HG02938 (cell line): ENCODE measurements around the gene GSDME.
"Not testable (repeated sequence)": the region's sequence is repeated elsewhere in the genome, so short reads cannot be mapped to it uniquely, and the experiment has no call there.

Source experiments
- ATAC-seq: cut with Tn5 transposase; IDR thresholded peaks from one replicate; pipeline ENCODE4 v1.9.1; 2021; ENCODE audit warnings: mild to moderate bottlenecking, moderate library complexity; ENCODE audit not compliant: unreplicated experiment

GSDME gene

DNA sequence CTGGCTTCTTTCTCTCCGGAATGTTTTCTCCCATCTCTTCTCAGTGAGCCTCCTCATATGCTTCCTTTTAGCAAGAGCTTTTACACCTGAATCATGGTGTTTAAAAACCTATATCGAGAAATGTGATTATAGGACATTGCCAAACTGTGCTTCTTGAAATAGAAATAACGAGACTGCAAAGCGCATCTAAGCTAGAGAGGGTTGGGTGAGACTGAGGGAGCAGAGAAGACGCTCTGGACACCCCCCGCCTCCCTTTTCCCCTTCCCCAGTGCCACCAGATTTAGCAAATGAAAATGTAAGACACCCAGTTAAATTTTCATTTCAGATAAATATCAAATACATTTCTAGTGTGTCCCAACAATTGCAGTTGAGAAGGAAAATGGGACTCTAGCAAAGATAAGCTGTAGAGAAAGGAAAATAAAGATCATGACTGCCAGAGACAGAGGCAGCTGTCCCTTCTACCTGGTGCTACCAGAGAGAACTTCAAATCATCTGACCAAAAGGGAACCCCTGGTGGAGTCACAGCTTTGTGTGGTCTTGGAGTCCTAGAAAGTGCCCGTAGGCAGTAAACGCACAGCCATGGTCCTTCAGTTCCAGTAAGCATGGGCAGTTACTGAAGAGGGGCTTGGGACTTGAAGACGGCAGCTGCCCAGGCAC is 14.6 kb downstream of the GSDME start:
- ATAC-seq, result no peak

DNA sequence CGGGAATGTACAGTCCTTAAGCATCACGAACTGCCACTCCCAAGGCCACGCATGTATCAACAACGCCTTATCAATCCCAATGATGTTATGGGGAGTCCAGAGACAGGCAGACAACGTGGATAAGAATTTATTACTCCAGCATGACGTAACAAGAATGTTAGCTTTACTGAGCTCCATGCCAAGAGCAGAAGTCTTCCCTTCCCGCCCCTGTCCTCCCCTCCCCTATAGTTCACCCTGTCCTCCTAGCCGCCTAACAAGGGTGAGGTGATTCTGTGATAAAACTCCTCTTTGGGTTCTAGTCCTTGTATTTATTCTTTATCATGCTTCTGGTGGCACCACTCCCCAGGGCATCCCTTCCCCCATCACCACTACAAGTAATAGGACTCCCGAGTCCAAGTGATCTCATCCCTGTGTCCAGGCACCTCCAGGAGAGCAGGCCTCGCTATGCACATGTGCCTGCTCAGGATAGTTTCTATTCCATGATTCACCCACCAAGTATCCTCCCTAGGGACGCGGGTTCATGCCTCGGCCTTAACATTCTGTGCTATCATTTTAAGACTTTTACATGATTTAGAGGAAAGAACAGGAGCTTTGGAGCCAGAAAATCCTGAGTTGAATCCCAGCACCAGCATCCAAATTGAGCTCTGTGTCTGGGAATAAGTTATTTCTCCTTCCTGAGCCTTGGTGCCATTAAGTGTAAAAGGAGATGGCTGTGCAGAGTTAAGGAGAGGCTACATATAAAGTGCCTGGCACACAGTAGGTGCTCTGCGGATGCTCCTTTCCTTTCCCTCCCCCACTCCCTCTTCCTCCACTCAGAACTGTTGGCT is 15.4 kb downstream of the GSDME start:
- ATAC-seq, result no peak

DNA sequence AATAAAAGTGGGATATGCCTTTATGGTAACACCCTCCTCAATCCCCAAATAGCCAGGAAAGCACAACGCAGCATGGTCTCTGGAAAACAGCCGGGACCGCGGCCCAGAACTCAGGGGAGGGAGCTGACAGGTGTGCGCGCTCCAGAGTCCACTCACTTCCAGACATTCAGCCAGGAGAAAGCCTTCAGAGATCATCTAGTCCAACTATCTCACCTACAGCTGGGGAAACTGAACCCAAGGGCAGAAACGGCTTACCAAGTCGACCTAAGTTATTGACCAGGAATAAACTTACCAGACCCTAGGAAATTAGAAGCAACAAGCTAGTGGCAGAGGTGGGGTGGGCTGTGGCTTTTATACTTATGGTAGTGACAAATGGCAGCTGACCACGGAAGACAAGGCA is 16.4 kb downstream of the GSDME start:
- ATAC-seq, result no peak

DNA sequence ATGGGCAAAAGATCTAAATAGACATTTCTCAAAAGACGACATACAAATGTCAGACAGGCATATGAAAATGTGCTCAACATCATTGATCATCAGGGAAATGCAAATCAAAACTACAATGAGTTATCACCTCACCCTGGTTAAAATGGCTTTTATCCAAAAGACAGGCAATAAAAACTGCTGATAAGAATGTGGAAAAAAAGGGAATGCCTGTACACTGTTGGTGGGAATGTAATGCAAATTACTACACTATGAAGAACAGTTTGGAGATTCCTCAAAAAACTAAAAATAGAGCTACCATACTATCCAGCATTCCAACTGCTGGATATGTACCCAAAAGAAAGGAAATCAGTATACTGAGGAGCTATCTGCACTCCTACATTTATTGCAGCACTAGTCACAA is 18.0 kb downstream of the GSDME start:
- no peak for ATAC-seq

- ATAC-seq, result no peak
These were observed 18.7 kb downstream of the GSDME start for GRCh38 chr7:24738577-24738976.

GRCh38 chr7:24737281-24737680 is 20.0 kb downstream of the GSDME start:
- no peak for ATAC-seq

- ATAC-seq, result not testable (repeated sequence)
These were observed 21.7 kb downstream of the GSDME start for GRCh38 chr7:24735594-24735993.

DNA sequence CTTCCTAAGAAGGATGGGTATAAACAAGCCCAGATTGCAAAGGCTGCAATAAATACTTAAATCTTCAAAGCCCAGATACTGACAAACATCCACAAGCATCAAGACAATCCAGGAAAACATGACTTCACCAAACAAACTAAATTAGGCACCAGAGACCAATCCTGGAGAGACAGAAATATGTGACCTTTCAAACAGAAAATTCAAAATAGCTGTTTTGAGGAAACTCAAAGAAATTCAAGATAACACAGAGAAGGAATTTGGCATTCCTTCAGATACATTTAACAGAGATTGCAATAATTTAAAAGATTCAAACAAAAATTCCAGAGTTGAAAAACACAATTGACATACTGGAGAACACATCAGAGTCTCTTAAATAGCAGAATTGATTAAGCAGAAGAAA is 23.0 kb downstream of the GSDME start:
- ATAC-seq, result no peak

DNA sequence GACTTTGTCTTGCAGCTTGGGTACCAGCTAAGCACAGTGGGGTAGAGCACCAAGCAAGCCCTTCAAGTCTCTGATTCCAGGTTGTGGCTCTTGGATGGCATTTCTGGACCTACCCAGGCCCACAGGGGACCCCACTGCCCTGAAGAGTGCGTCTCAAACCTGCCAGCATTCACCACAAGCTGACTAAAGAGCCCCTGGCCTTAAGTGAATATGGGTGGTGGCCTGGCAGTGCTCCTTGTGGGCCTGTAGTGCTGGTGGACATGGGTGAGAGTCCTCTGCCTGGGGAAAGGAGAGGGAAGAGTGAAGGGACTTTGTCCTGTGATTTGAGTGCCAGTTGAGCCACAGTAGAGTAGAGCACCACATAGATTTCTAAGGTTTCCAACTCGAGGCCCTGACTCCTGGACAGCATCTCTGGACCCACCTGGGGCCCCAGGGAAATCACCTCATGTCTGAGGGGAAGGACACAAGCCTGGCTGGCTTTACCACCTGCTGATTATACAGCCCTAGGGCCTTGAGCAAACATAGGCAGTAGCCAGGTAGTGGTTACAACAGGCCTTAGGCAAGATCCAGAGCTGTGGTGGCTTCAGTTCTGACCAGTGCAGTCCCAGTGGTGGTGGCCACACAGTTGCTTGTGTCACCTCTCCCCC is 23.7 kb downstream of the GSDME start:
- peak; percentile 11 for ATAC-seq

- ATAC-seq, result peak; percentile 58
These were observed 24.4 kb downstream of the GSDME start for GRCh38 chr7:24732646-24733413.

GRCh38 chr7:24731313-24731712 is 26.0 kb downstream of the GSDME start:
- ATAC-seq, result no peak

- no peak for ATAC-seq
These were observed 27.3 kb downstream of the GSDME start for GRCh38 chr7:24730018-24730369.

- no peak for ATAC-seq
These were observed 27.8 kb downstream of the GSDME start for GRCh38 chr7:24729365-24730017.

- no peak for ATAC-seq
These were observed 28.5 kb downstream of the GSDME start for GRCh38 chr7:24728503-24729364.

DNA sequence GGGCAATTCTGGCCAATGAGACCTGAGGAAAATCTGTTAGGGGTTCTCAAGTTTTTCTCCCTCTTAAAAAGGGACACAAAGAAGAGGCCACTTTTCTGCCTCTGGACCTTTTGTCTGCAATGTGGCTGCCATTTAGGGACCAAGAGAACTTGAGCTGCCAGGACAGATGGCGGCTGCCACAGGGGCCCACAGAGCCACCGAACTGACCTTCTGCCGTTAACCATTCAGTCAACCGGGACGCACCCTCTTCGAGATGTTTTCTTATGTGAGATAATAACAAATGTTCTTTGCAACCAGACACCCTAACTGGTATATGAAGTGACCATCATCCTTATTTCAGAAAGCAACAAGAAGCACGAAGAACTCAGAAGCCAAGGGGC is 29.2 kb downstream of the GSDME start:
- no peak for ATAC-seq

GRCh38 chr7:24727154-24728120 is 29.8 kb downstream of the GSDME start:
- peak; percentile 77 for ATAC-seq

GRCh38 chr7:24725554-24726241 is 31.6 kb downstream of the GSDME start:
- ATAC-seq, result no peak
